GM12873 (cell line): ENCODE results near the gene DPEP2NB.

Experiments used
- CTCF ChIP-seq: IDR thresholded peaks from 2 replicates; pipeline ENCODE4 v1.5.1; 2012; ENCODE audit warnings: low read depth, mild to moderate bottlenecking, moderate library complexity, low read length, control low read depth; ENCODE audit not compliant: insufficient read depth; ENCODE audit errors: missing control alignments

Gene DPEP2NB

DNA sequence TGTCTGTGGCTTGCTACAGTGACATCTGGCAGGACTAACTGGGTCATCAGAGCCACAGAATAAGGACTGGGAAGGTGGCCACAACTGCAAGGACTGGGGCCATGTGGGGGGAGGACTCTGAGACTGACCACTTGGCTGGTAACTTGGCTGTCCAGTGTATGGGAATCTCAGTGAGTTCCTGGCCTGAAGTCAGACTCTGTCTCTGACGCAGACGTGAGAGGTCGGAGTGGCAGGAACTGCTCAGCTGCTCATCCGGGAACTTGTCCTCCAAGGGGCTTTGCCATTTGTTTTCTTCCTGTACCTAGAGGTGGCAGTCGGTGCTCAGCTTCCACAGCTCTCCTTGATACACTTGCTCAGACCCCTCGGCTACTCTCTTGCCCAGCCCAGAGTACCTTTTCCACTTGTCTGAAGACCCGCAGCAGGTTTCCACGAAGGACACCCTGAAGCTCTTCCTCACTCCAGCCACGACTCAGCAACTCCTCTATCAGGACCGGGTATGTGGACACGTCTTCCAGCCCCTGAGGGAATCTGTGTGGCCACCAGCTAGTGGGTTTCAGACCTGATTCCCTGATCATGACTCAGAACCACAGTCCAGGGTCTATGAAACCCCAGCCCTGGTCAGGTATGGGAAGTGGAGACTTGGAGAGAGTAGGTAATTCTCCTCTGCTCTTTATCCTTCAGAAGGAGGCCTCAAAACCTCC, 28.1 kb downstream of the DPEP2NB start:
- no peak for TF ChIP-seq CTCF

DNA sequence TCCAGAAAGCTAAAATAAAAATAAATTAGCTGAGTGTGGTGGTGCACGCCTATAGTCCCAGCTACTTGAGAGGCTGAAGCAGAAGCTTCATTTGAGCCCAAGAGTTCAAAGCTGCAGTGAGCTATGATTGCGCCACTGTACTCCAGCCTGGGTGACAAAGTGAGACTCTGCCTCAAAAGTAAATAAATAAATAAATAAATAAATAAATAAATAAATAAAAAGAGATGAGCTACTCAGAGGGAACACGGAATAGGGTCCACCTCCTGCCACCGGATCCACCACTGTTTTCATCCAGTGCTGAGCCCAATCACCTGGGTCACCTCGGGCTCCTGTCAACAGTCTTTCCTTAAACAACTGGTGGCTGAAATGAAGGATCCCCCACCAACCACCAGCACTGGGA, 28.8 kb downstream of the DPEP2NB start:
- TF ChIP-seq CTCF: no peak

GRCh38 chr16:67982011-67982696, 33.6 kb downstream of the DPEP2NB start:
- no peak for TF ChIP-seq CTCF

DNA sequence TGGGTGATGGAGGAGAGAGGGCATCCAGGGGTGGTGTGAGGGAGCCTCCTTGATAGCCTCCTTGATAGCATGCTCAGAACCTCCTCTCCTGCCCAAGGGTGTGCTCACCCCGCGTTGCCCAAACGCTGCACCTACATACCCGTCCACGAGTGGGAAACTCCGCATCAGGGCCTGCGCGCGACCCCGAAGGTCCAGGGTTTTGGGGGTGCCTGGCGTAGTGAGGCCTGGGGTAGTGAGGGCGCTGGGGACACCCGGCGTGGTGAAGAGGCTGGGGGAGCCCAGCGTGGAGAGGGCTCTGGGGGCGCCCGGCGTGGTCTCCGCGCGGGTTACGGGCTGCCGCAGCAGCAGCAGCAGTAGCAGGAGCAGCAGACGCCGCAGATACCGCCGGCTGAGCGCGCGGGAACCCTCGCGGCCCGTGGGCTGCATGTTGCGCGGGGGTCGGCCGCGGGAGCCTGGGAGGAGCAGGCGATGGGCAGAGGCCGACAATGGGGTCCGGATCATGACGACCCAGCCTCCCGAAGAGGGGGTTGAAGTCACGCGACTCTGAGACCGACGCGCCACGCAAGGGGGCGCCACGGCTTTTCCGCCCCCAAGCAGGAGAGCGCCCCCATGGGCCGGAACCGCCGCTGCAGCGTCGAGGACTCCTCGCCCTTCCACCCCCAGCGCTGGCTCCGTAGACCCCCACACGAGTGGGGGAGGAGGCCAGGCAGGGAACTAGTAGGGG, 35.6 kb downstream of the DPEP2NB start, which contains the start of gene DPEP3:
Gene DPEP3, minus strand, starts transcription at position 545 of the 724 bp plus-strand sequence. Its CDS starts 119 bp downstream, at position 426.
- no peak for TF ChIP-seq CTCF

DNA sequence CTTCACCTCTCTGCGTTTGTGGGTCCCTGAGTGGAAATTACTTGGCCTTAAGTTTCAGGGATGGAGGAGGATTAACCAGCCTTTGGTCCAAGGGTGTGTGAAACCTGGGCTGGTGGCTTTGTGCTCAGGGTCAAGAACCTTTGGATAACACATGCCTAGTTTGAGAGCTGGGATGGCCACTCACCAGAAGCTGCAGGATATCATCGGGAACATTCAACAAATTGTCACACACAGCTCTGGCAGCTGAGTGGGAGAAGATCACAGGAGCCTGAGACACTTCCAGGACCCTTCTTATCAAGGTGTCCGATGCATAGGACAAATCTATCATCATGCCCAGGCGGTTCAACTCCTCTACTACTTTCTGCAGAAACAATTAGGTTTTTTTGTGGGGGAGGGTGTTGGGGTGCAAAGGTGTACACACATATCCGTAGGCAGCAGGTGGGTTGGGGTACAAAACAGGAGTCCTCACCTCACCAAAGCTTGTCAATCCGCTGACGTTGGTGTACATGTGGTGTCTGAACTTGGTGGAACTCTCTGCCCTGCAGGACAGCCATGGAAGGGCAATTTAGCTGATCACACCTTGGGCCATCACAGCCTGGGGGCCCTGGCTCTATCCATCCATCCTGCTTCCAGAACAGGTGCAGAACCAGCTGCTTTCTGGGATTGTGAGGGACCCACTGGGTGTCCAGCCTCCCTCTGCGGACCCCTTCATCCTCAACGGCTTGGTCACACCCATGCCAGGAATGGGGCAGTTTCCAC, 38.1 kb downstream of the DPEP2NB start:
- no peak for TF ChIP-seq CTCF

DNA sequence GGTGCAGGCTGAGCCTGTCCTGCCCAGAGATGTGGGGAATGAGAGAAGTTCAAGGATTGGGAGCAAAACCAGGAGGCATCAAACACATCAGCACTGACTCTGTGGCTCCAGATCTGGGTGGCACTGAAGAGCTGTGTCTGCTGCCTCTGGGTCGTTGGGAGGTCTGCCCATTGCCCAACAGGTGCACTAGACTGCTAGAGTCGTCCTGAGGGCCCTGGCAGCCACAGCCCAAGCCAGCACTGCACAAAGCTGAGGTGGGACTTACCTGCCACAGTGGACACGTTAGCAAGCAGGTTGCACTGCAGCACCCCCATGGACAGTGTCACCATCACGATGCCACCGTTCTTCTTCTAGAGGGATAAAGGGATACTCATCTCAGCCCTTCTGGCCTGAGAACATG, 38.7 kb downstream of the DPEP2NB start:
- no peak for TF ChIP-seq CTCF

DNA sequence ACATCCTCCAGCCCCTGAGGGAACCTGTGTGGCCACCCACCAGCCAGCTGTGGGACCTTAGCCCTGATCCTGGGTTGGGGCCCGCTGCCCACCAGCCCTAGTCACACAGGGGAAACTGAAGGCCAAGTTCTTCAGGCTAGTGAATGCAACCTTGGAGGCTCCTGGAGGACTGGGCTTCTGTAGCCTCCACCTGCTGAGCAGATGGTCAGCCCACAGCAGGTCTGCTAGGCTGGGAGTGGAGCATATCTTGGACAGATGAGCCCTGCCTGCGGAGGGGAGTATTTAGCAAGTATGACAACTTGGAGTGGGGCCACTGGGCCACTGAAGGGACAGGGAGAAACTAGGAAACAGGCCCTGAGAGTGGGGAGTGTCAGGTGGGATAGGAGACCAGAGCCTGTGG, 39.5 kb downstream of the DPEP2NB start:
- TF ChIP-seq CTCF: no peak
